H9 (cell line): ENCODE measurements around the gene PFN3. TPM values are rescaled to one million over a fixed set of nuclear protein-coding genes. Genes with fewer than 3 reads are reported as not detected.

Experiments
- DNase-seq: peaks from one replicate; pipeline ENCODE4 v3.0.0-alpha.2; 2017
- H2AFZ ChIP-seq: one replicate; pipeline ENCODE4 v1.6.1; 2013; ENCODE audit warnings: mild to moderate bottlenecking, low read length, control low read depth, moderate library complexity
- H2AK5ac ChIP-seq: 2 replicates; pipeline ENCODE4 v1.6.1; 2013; ENCODE audit warnings: low read length, control low read depth, mixed read lengths; ENCODE audit not compliant: insufficient read length
- H2BK120ac ChIP-seq: one replicate; pipeline ENCODE4 v1.6.1; 2013; ENCODE audit warnings: low read depth, mild to moderate bottlenecking, low read length, control low read depth, inconsistent platforms; ENCODE audit not compliant: poor library complexity, severe bottlenecking
- H2BK12ac ChIP-seq: 2 replicates; pipeline ENCODE4 v1.6.1; 2013; ENCODE audit warnings: low read length, control low read depth, mixed read lengths, low read depth; ENCODE audit not compliant: insufficient read length
- H2BK15ac ChIP-seq: 2 replicates; pipeline ENCODE4 v1.6.1; 2013; ENCODE audit warnings: low read depth, low read length, control low read depth
- H2BK20ac ChIP-seq: one replicate; pipeline ENCODE4 v1.6.1; 2013; ENCODE audit warnings: low read depth, mild to moderate bottlenecking, low read length, control low read depth, inconsistent platforms; ENCODE audit not compliant: poor library complexity, severe bottlenecking
- H2BK5ac ChIP-seq: 2 replicates; pipeline ENCODE4 v1.6.1; 2013; ENCODE audit warnings: low read length, control low read depth, mixed read lengths; ENCODE audit not compliant: insufficient read length
- H3K14ac ChIP-seq: 2 replicates; pipeline ENCODE4 v1.6.1; 2013; ENCODE audit warnings: low read length, control low read depth; ENCODE audit not compliant: insufficient read depth
- H3K18ac ChIP-seq: 2 replicates; pipeline ENCODE4 v1.6.1; 2013; ENCODE audit warnings: low read depth, mild to moderate bottlenecking, mixed read lengths, low read length, control low read depth; ENCODE audit not compliant: insufficient read length
- H3K23ac ChIP-seq: 2 replicates; pipeline ENCODE4 v1.6.1; 2013; ENCODE audit warnings: low read length, control low read depth, mixed read lengths, low read depth; ENCODE audit not compliant: insufficient read length
- H3K23me2 ChIP-seq: 2 replicates; pipeline ENCODE4 v1.6.1; 2013; ENCODE audit warnings: low read depth, mild to moderate bottlenecking, mixed read lengths, low read length, control low read depth; ENCODE audit not compliant: insufficient read length, poor library complexity, severe bottlenecking
- H3K27ac ChIP-seq: 2 replicates; pipeline ENCODE4 v1.5.1; 2013; ENCODE audit warnings: low read length, control low read depth, mixed read lengths, low read depth; ENCODE audit not compliant: insufficient read length
- H3K27me3 ChIP-seq: 2 replicates; pipeline ENCODE4 v1.6.1; 2013; ENCODE audit warnings: low read length, control low read depth, inconsistent platforms; ENCODE audit not compliant: insufficient read depth
- H3K4ac ChIP-seq: 2 replicates; pipeline ENCODE4 v1.6.1; 2013; ENCODE audit warnings: low read depth, mild to moderate bottlenecking, control low read depth, inconsistent platforms, low read length, moderate library complexity
- H3K4me1 ChIP-seq: 2 replicates; pipeline ENCODE4 v1.6.1; 2013; ENCODE audit warnings: low read length, control low read depth, inconsistent platforms; ENCODE audit not compliant: insufficient read depth
- H3K4me2 ChIP-seq: 2 replicates; pipeline ENCODE4 v1.6.1; 2013; ENCODE audit warnings: low read length, control low read depth, mixed read lengths; ENCODE audit not compliant: insufficient read length, insufficient read depth
- H3K56ac ChIP-seq: 2 replicates; pipeline ENCODE4 v1.6.1; 2013; ENCODE audit warnings: low read depth, mild to moderate bottlenecking, mixed read lengths, low read length, control low read depth; ENCODE audit not compliant: insufficient read length
- H3K79me1 ChIP-seq: 2 replicates; pipeline ENCODE4 v1.6.1; 2013; ENCODE audit warnings: low read depth, mild to moderate bottlenecking, moderate library complexity, low read length, control low read depth, inconsistent platforms; ENCODE audit not compliant: insufficient read depth, poor library complexity, severe bottlenecking
- H3K79me2 ChIP-seq: 2 replicates; pipeline ENCODE4 v1.6.1; 2013; ENCODE audit warnings: low read length, control low read depth, inconsistent platforms; ENCODE audit not compliant: insufficient read depth
- H3K9ac ChIP-seq: 2 replicates; pipeline ENCODE4 v1.6.1; 2013; ENCODE audit warnings: low read length, control low read depth, mixed read lengths; ENCODE audit not compliant: insufficient read length; ENCODE audit errors: extremely low read depth
- H3K9me3 ChIP-seq: one replicate; pipeline ENCODE4 v1.6.1; 2013; ENCODE audit warnings: low read depth, low read length, inconsistent platforms; ENCODE audit not compliant: control insufficient read depth
- H3T11ph ChIP-seq: one replicate; pipeline ENCODE4 v1.6.1; 2013; ENCODE audit warnings: mild to moderate bottlenecking, low read length, control low read depth, inconsistent platforms
- H4K20me1 ChIP-seq: one replicate; pipeline ENCODE4 v1.6.1; 2013; ENCODE audit not compliant: control insufficient read depth, insufficient read length, insufficient read depth
- H4K5ac ChIP-seq: 2 replicates; pipeline ENCODE4 v1.6.1; 2013; ENCODE audit warnings: low read depth, mild to moderate bottlenecking, mixed read lengths, low read length, control low read depth; ENCODE audit not compliant: insufficient read length
- H4K8ac ChIP-seq: replicated peaks from 2 replicates; pipeline ENCODE4 v1.6.1; 2013; ENCODE audit warnings: low read length, control low read depth, mixed read lengths, low read depth; ENCODE audit not compliant: insufficient read length
- H4K91ac ChIP-seq: 2 replicates; pipeline ENCODE4 v1.6.1; 2013; ENCODE audit warnings: low read depth, mild to moderate bottlenecking, moderate library complexity, mixed read lengths, low read length, control low read depth; ENCODE audit not compliant: insufficient read length
- H3K27ac Mint-ChIP-seq, 3 experiments: 2 replicates in 2 of 3; 3 replicates in 1 of 3; pipeline ENCODE4 v1.8.0; 2020 to 2021; ENCODE audit warnings: mixed read lengths in 3 of 3, mild to moderate bottlenecking in 1 of 3, moderate library complexity in 1 of 3
- H3K27me3 Mint-ChIP-seq: 2 replicates; pipeline ENCODE4 v1.8.0; 2021; ENCODE audit warnings: low read depth, mild to moderate bottlenecking, moderate library complexity, mixed read lengths
- H3K36me3 Mint-ChIP-seq, 3 experiments: 2 replicates in 2 of 3; 3 replicates in 1 of 3; pipeline ENCODE4 v1.8.0; 2020 to 2021; ENCODE audit warnings: low read depth in 3 of 3, mixed read lengths in 3 of 3; ENCODE audit not compliant: insufficient read depth in 1 of 3
- H3K4me1 Mint-ChIP-seq, 2 experiments: 2 replicates each; pipeline ENCODE4 v1.8.0; 2020; ENCODE audit warnings: mixed read lengths in 2 of 2
- H3K4me3 Mint-ChIP-seq, 2 experiments: 2 replicates in 1 of 2; 3 replicates in 1 of 2; pipeline ENCODE4 v1.8.0; 2020 to 2021; ENCODE audit warnings: mild to moderate bottlenecking in 2 of 2, mixed read lengths in 2 of 2, moderate library complexity in 1 of 2
- H3K9me3 Mint-ChIP-seq, 2 experiments: 2 replicates in 1 of 2; 3 replicates in 1 of 2; pipeline ENCODE4 v1.8.0; 2020; ENCODE audit warnings: mild to moderate bottlenecking in 2 of 2, mixed read lengths in 2 of 2, moderate library complexity in 1 of 2
- CTCF ChIP-seq: fragments of 200-600 bp; sonication (generic); conservative IDR thresholded peaks from 3 replicates; pipeline ENCODE4 v1.8.0; 2021; ENCODE audit warnings: antibody characterized with exemption, mild to moderate bottlenecking
- WGBS: extraction: QIAGEN DNeasy Blood & Tissue Kit; methylation state at CpG from one replicate; pipeline ENCODE4 v1.1.7; 2013; ENCODE audit warnings: missing lambda C conversion rate, low lambda C conversion rate, mixed read lengths; ENCODE audit not compliant: insufficient read length; ENCODE audit errors: extremely low coverage; 5-methylcytosine and 5-hydroxymethylcytosine counted together
- total RNA-seq: library from RNA; stranded (reverse); gene quantifications from 2 replicates; pipeline ENCODE4 v1.2.1, GENCODE V29; 2021

Gene PFN3
- total RNA-seq, 1 experiment from 2014 or later = not detected

- no peak for DNase-seq
- no CpG with 5 or more reads among the region's 3 CpGs for WGBS
These were observed 10.1 kb upstream of the PFN3 start for GRCh38 chr5:177410575-177410974.

More at GRCh38 chr5:177410575-177410974, 10.1 kb upstream of the PFN3 start:
- Histone ChIP-seq H2AK5ac (no peak overlapping the region), H4K5ac (no peak overlapping the region), H3K4me2 (no peak overlapping the region), H3K27me3 (no peaks in the 10 kb centered on the region; the same call in 1 of the 2 replicates), H2BK15ac (no peak overlapping the region), H3K4me1 (no peaks in the 10 kb centered on the region), H3K14ac (no peak overlapping the region), H4K8ac (no peak overlapping the region), H2AFZ (no peak overlapping the region), H3K23ac (no peak overlapping the region), H3K27ac (no peak overlapping the region), H3K4ac (no peak overlapping the region), H3K9me3 (no peaks in the 10 kb centered on the region), H4K20me1 (no peaks in the 10 kb centered on the region), H3K79me2 (no peaks in the 10 kb centered on the region), H3K23me2 (no peaks in the 10 kb centered on the region), H3T11ph (no peak overlapping the region), H3K18ac (no peak overlapping the region), H3K9ac (no peak overlapping the region), H2BK20ac (no peak overlapping the region), H2BK5ac (no peak overlapping the region), H2BK12ac (no peak overlapping the region), H3K79me1 (no peaks in the 10 kb centered on the region), H4K91ac (no peak overlapping the region), H2BK120ac (no peak overlapping the region), H3K56ac (no peak overlapping the region)
- no peak for TF ChIP-seq CTCF
- H3K4me3 Mint-ChIP-seq = no peak overlapping the region
- no peaks in the 10 kb centered on the region; a peak in 1 of 5 replicates for H3K9me3 Mint-ChIP-seq
- no peak overlapping the region; a peak in 1 of 7 replicates for H3K27ac Mint-ChIP-seq
- H3K36me3 Mint-ChIP-seq = no peaks in the 10 kb centered on the region
- H3K27me3 Mint-ChIP-seq = peaks cover 86% of the 10 kb centered on the region
- peaks cover 0 to 2% of the 10 kb centered on the region in 2 experiments; a peak in 1 of 4 replicates for H3K4me1 Mint-ChIP-seq
